HepG2 (cell line): ENCODE results near the gene KLHL8. TPM values are rescaled to one million over a fixed set of nuclear protein-coding genes. Genes with fewer than 3 reads are reported as not detected.

Experiments used
- ATAC-seq: fragments of 200-7000 bp; cut with Tn5 transposase; 3 replicates; pipeline ENCODE4 v1.9.1; 2020; ENCODE audit warnings: mild to moderate bottlenecking, moderate library complexity
- BruUV-seq: library from RNA; stranded (reverse); fragments of 400-500 nt; replicated peaks from 2 replicates; lab custom pipeline; 2021; lab: Mats Ljungman, UMichigan
- CTCF ChIA-PET: fragments of 300-600 bp; formaldehyde crosslinking; extraction: SDS; loops from one replicate; lab custom pipeline; 2021; ENCODE audit warnings: low total read pairs, inconsistent platforms, low intra/inter-chr PET ratio; lab: Yijun Ruan, JAX
- POLR2A ChIA-PET: fragments of 350-600 bp; sonication (Branson Sonifier 250); formaldehyde crosslinking; loops from one replicate; lab custom pipeline; 2020; ENCODE audit warnings: antibody characterized with exemption, inconsistent platforms; lab: Yijun Ruan, JAX
- DNase-seq: peaks from one replicate; pipeline ENCODE4 v3.0.0-alpha.2; 2015; ENCODE audit warnings: low spot score
- FAIRE-seq: peaks from 3 replicates; lab custom pipeline; 2011; peaks lifted over from hg19 to GRCh38; lab: Jason Lieb, UNC
- H2AFZ ChIP-seq: one replicate; pipeline ENCODE4 v1.6.1; 2011; ENCODE audit warnings: low read length, inconsistent platforms
- H3K27ac ChIP-seq: fragments of 300-600 bp; 3 replicates; pipeline ENCODE4 v1.8.0; 2011; ENCODE audit warnings: mixed run types, mild to moderate bottlenecking, mixed read lengths, low read length, inconsistent platforms; ENCODE audit not compliant: insufficient read depth; ENCODE audit errors: extremely low read length
- H3K27me3 ChIP-seq, 2 experiments: fragments of 200-600 bp in 1 of 2; 2 replicates in 1 of 2; 3 replicates in 1 of 2; pipeline versions ENCODE4 v1.6.0 to v1.8.0; 2011; ENCODE audit warnings: low read length in 2 of 2, mild to moderate bottlenecking in 2 of 2, moderate library complexity in 2 of 2, inconsistent platforms in 1 of 2; ENCODE audit not compliant: insufficient read depth in 2 of 2, control insufficient read depth in 1 of 2
- H3K36me3 ChIP-seq, 2 experiments: fragments of 200-600 bp in 1 of 2; replicated peaks in 1 of 2; 2 replicates in 1 of 2; 3 replicates in 1 of 2; pipeline versions ENCODE4 v1.5.1 to v1.8.0; 2011; ENCODE audit warnings: low read length in 2 of 2, inconsistent platforms in 1 of 2; ENCODE audit not compliant: insufficient read depth in 2 of 2, control insufficient read depth in 1 of 2
- H3K4me1 ChIP-seq: 2 replicates; pipeline ENCODE4 v1.5.1; 2012; ENCODE audit warnings: low read length, inconsistent platforms; ENCODE audit not compliant: insufficient read depth
- H3K4me2 ChIP-seq: 2 replicates; pipeline ENCODE4 v1.6.0; 2011; ENCODE audit warnings: low read depth, low read length, inconsistent platforms
- H3K4me3 ChIP-seq, 3 experiments: fragments of 200-600 bp in 1 of 3; sonication (generic), shearing (Covaris generic) in 1 of 3; replicated peaks in 1 of 3; 2 replicates each; pipeline ENCODE4 v1.5.1; 2011 to 2016; ENCODE audit warnings: low read length in 3 of 3, inconsistent platforms in 2 of 3, low read depth in 2 of 3, mild to moderate bottlenecking in 2 of 3, control low read depth in 1 of 3, mixed read lengths in 1 of 3; ENCODE audit not compliant: insufficient read depth in 1 of 3
- H3K79me2 ChIP-seq: one replicate; pipeline ENCODE4 v1.6.1; 2011; ENCODE audit warnings: low read length, inconsistent platforms; ENCODE audit not compliant: insufficient read depth
- H3K9ac ChIP-seq: 2 replicates; pipeline ENCODE4 v1.6.0; 2011; ENCODE audit warnings: mild to moderate bottlenecking, low read depth, low read length, inconsistent platforms; ENCODE audit not compliant: insufficient read depth
- H3K9me3 ChIP-seq: 2 replicates; pipeline ENCODE4 v1.5.1; 2012; ENCODE audit warnings: mild to moderate bottlenecking, low read length
- H4K20me1 ChIP-seq: 2 replicates; pipeline ENCODE4 v1.6.0; 2011; ENCODE audit warnings: inconsistent platforms, mild to moderate bottlenecking, low read length, moderate library complexity; ENCODE audit not compliant: insufficient read depth
- ARID2 ChIP-seq: sonication (generic); formaldehyde crosslinking; IDR thresholded peaks from 2 replicates; pipeline ENCODE4 v1.8.1; 2022; ENCODE audit warnings: mild to moderate bottlenecking, missing genetic modification reagents, borderline replicate concordance
- GLMP ChIP-seq: sonication (generic); formaldehyde crosslinking; IDR thresholded peaks from 2 replicates; pipeline ENCODE4 v1.9.0; 2021; ENCODE audit warnings: missing genetic modification reagents, mild to moderate bottlenecking, borderline replicate concordance
- HCFC1 ChIP-seq: fragments of 150-350 bp; IDR thresholded peaks from 2 replicates; pipeline ENCODE4 v1.6.1; 2014; ENCODE audit warnings: low read depth, low read length
- IRF1 ChIP-seq: sonication (generic); formaldehyde crosslinking; IDR thresholded peaks from 2 replicates; pipeline ENCODE4 v1.4.0; 2020; ENCODE audit warnings: low read depth, mild to moderate bottlenecking, missing genetic modification reagents
- KAT7 ChIP-seq: IDR thresholded peaks from 2 replicates; pipeline ENCODE4 v1.6.1; 2018; ENCODE audit warnings: borderline replicate concordance, missing compliant biosample characterization
- NCOA5 ChIP-seq: sonication (generic); formaldehyde crosslinking; IDR thresholded peaks from 2 replicates; pipeline ENCODE4 v1.4.0; 2020; ENCODE audit warnings: missing genetic modification reagents
- SAP130 ChIP-seq: IDR thresholded peaks from 2 replicates; pipeline ENCODE4 v1.6.1; 2016; ENCODE audit warnings: low read depth
- TARDBP ChIP-seq: sonication (generic); formaldehyde crosslinking; IDR thresholded peaks from 2 replicates; pipeline ENCODE4 v1.8.0; 2022; ENCODE audit warnings: mild to moderate bottlenecking, missing genetic modification reagents
- ZBED4 ChIP-seq: sonication (generic); formaldehyde crosslinking; IDR thresholded peaks from 2 replicates; pipeline ENCODE4 v1.4.0; 2020; ENCODE audit warnings: missing genetic modification reagents, borderline replicate concordance
- ZBTB1 ChIP-seq: sonication (generic); formaldehyde crosslinking; IDR thresholded peaks from 2 replicates; pipeline ENCODE4 v1.4.0; 2020; ENCODE audit warnings: missing genetic modification reagents, borderline replicate concordance
- ZBTB21 ChIP-seq: sonication (generic); formaldehyde crosslinking; IDR thresholded peaks from 2 replicates; pipeline ENCODE4 v1.4.0; 2020; ENCODE audit warnings: missing genetic modification reagents
- ZBTB4 ChIP-seq: sonication (generic); formaldehyde crosslinking; IDR thresholded peaks from 2 replicates; pipeline ENCODE4 v1.4.0; 2020; ENCODE audit warnings: missing genetic modification reagents, mild to moderate bottlenecking, borderline replicate concordance
- ZNF234 ChIP-seq: sonication (generic); formaldehyde crosslinking; conservative IDR thresholded peaks from 2 replicates; pipeline ENCODE4 v1.5.1; 2020; ENCODE audit warnings: mild to moderate bottlenecking, missing genetic modification reagents
- ZNF556 ChIP-seq: sonication (generic); formaldehyde crosslinking; IDR thresholded peaks from 2 replicates; pipeline ENCODE4 v1.4.0; 2020; ENCODE audit warnings: mild to moderate bottlenecking, missing genetic modification reagents, borderline replicate concordance
- WGBS: methylation state at CpG from one replicate; pipeline ENCODE4 v1.1.6; 2017; ENCODE audit warnings: low lambda C conversion rate; 5-methylcytosine and 5-hydroxymethylcytosine counted together
- in situ Hi-C: cut with HindIII; loops from 2 replicates; pipeline ENCODE4 v1.10.0; 2017; ENCODE audit warnings: low pct_unique_long_range_greater_than_20kb; ENCODE audit not compliant: extremely low pct_ligation_motif_present
- intact Hi-C: fragments of 100-400 bp; cut with micrococcal nuclease; formaldehyde crosslinking; loops from one replicate; pipeline ENCODE4 v1.10.0; 2022; ENCODE audit not compliant: unreplicated experiment
- polyA plus RNA-seq, 8 experiments: library from polyadenylated mRNA; depleted of rRNA in 3 of 8; stranded (reverse) in 7 of 8; unstranded in 1 of 8; fragments of >200 nt; fragmentation: Illumina TruSeq in 4 of 8; extraction: Trizol in 4 of 8; gene quantifications; 2 replicates each; pipeline versions ENCODE4 v1.2.1 to v1.2.3, GENCODE V29; 2011 to 2016; ENCODE audit warnings: low read depth in 4 of 8, missing spikeins in 1 of 8, mixed read lengths in 1 of 8; ENCODE audit not compliant: insufficient read depth in 1 of 8
- total RNA-seq, 5 experiments: library from RNA; depleted of rRNA; stranded (reverse); fragments of >200 nt; fragmentation: Illumina TruSeq; extraction: Trizol; gene quantifications; 2 replicates each; pipeline ENCODE4 v1.2.3, GENCODE V29; 2016; ENCODE audit warnings: low read depth in 1 of 5

KLHL8 gene
- total and polyA plus RNA-seq, 2 of the 13 experiments (the other 11 are each of a cell fraction or from before 2014, with no cell fraction given): 2.8 to 11.7 TPM

GRCh38 chr4:87133183-87133582 is 87.2 kb downstream of the KLHL8 start:
- WGBS: 97% methylated on average over 2 of the region's 2 CpGs
- CTCF ChIA-PET: no interaction called here
- Histone ChIP-seq H4K20me1 (no peaks in the 10 kb centered on the region), H3K9ac (no peak overlapping the region), H3K4me2 (no peak overlapping the region), H3K36me3 (peaks cover 23 to 89% of the 10 kb centered on the region in 2 experiments), H3K4me1 (no peaks in the 10 kb centered on the region), H3K9me3 (no peaks in the 10 kb centered on the region), H2AFZ (no peak overlapping the region), H3K79me2 (no peaks in the 10 kb centered on the region), H3K27me3 (no peaks in the 10 kb centered on the region), H3K27ac (no peak overlapping the region), H3K4me3 (no peak overlapping the region)
- in situ Hi-C loops (loop anchor here (25.0 kb wide), 1 partner anchor 329 kb away; no protein-coding TSS in a partner anchor), intact Hi-C loops (no loop called here)
- BruUV-seq: no TSS peak
- no peak for FAIRE-seq
- no peak for DNase-seq
- no peak for ATAC-seq
- POLR2A ChIA-PET: no interaction called here
- TF ChIP-seq KAT7 (CRISPR knock-in tag) (no peak), ZBTB21 (CRISPR knock-in tag) (no peak), ZBED4 (CRISPR knock-in tag) (no peak), NCOA5 (no peak), ZNF556 (CRISPR knock-in tag) (no peak), ZNF234 (CRISPR knock-in tag) (no peak), HCFC1 (no peak), TARDBP (CRISPR knock-in tag) (no peak), SAP130 (CRISPR knock-in tag) (no peak), GLMP (CRISPR knock-in tag) (no peak), ZBTB1 (CRISPR knock-in tag) (no peak), IRF1 (CRISPR knock-in tag) (no peak), ARID2 (CRISPR knock-in tag) (no peak), ZBTB4 (CRISPR knock-in tag) (no peak)
